HG03558 (cell line): ENCODE results near the gene OMA1.

Experiments used
- ATAC-seq: cut with Tn5 transposase; IDR thresholded peaks from one replicate; pipeline ENCODE4 v1.9.1; 2021; ENCODE audit warnings: moderate number of reproducible peaks; ENCODE audit not compliant: unreplicated experiment; ENCODE audit errors: extremely low read depth

Gene OMA1

GRCh38 chr1:58435376-58435775, 111.2 kb downstream of the OMA1 start:
- ATAC-seq, result no peak

GRCh38 chr1:58434607-58435006, 111.9 kb downstream of the OMA1 start:
- no peak for ATAC-seq

GRCh38 chr1:58434181-58434580, 112.3 kb downstream of the OMA1 start:
- ATAC-seq, result no peak

GRCh38 chr1:58432851-58433668, 113.5 kb downstream of the OMA1 start:
- no peak for ATAC-seq

GRCh38 chr1:58431901-58432620, 114.5 kb downstream of the OMA1 start:
- no peak for ATAC-seq
